Measurements from ENCODE around the gene ADCK1.

- no peak for TF ChIP-seq EZH2 (IDR thresholded peaks at IDR 0.05; ENCODE audit: insufficient read depth, poor library complexity, severe bottlenecking)
- no peak for TF ChIP-seq EZH2phosphoT487 (IDR thresholded peaks at IDR 0.05; ENCODE audit: insufficient read depth, low read depth)
Measured at GRCh38 chr14:77799863-77800730, at the start of gene ADCK1.

All from GM23248 (cell line).